Measurements from ENCODE around the gene CALM3. TPM values are rescaled to one million over a fixed set of nuclear protein-coding genes. Genes with fewer than 3 reads are reported as not detected.

Gene CALM3
- total and polyA plus RNA-seq, 2 of the 13 experiments (the other 11 are each of a cell fraction or from before 2014, with no cell fraction given), result 239 to 258 TPM

DNA sequence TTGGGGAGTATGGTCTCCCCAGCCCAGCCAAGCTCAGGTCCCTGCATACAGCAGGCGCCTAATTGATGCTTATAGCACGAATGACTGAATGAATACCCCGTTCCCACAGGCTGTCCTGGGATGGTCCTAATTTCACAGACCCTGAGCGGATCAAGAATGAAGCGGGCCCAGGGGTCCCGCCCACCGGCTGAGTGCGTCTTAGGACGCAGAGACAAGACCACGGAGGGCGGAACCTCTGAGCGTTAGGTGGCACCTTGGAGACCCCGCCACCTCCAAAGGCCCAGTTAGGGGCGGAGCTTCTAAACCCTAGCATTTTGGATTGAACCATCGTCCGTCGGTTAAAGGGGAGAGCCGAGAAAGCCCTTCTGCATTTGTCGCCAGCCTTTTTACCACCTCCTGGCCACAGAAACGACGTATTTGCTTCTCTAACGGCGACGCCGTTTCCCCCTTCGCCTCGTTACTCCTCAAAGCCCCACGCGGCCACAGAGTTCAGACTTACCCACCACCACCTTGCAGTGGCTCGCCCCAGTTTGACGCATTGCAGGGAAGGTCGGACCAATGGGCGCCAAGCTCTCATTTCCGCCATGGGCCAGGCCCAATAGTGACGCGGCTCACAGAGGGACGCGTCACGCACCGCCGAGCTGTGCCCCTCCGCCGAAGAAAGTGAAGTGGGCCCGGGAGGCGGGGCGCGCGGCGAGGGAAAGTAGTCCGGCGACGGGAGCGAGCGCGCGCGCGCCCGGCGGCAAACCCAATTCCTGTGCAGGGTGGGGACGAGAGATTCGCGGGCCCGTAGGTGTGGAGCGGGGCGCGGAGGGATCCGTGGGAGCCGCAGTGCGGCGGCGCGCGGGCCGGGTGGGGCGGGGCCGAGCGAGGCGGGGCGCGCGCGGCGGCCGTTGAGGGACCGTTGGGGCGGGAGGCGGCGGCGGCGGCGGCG lies 479 bp upstream of the CALM3 start (continued):
- TF ChIP-seq ZFP36L1 (CRISPR knock-in tag; IDR thresholded peaks at IDR 0.05) (peak; percentile 84; the same call in 1 of the 2 replicates), ZFYVE20 (CRISPR knock-in tag; IDR thresholded peaks at IDR 0.05; ENCODE audit: borderline replicate concordance, low read depth) (no peak), YY1 (IDR thresholded peaks at IDR 0.05; ENCODE audit: insufficient read depth, insufficient replicate concordance, low read depth, low read length) (peak; percentile 65), HMGA1 (CRISPR knock-in tag; conservative IDR thresholded peaks at IDR 0.05) (no peak), ZMYM2 (CRISPR knock-in tag; IDR thresholded peaks at IDR 0.05) (peak; percentile 90), ZNF484 (CRISPR knock-in tag; IDR thresholded peaks at IDR 0.05; ENCODE audit: borderline replicate concordance, low read depth) (no peak), ZNF263 (CRISPR knock-in tag; IDR thresholded peaks at IDR 0.05) (peak; percentile 26; the same call in 1 of the 2 replicates), MXI1 (IDR thresholded peaks at IDR 0.05; ENCODE audit: borderline replicate concordance, low read depth, low read length) (no peak; the same call in 2 of the 3 replicates), ZZZ3 (CRISPR knock-in tag; IDR thresholded peaks at IDR 0.05; ENCODE audit: borderline replicate concordance) (no peak; the same call in 1 of the 2 replicates), ZFP1 (CRISPR knock-in tag; IDR thresholded peaks at IDR 0.05) (no peak), NR3C1 (CRISPR knock-in tag; IDR thresholded peaks at IDR 0.05) (no peak), PHF20 (CRISPR knock-in tag; IDR thresholded peaks at IDR 0.05) (peak; percentile 78), FOSL2 (CRISPR knock-in tag; IDR thresholded peaks at IDR 0.05) (peak; percentile 73), ZNF10 (CRISPR knock-in tag; IDR thresholded peaks at IDR 0.05; ENCODE audit: borderline replicate concordance, low read depth) (no peak), SOX5 (CRISPR knock-in tag; IDR thresholded peaks at IDR 0.05; ENCODE audit: borderline replicate concordance) (peak; percentile 33; the same call in 1 of the 2 replicates), ZNF674 (CRISPR knock-in tag; IDR thresholded peaks at IDR 0.05; ENCODE audit: low read depth) (no peak), ZNF678 (CRISPR knock-in tag; IDR thresholded peaks at IDR 0.05) (no peak), MTERF4 (CRISPR knock-in tag; IDR thresholded peaks at IDR 0.05) (peak; percentile 83; the same call in 1 of the 2 replicates), ZNF136 (CRISPR knock-in tag; IDR thresholded peaks at IDR 0.05; ENCODE audit: low read depth) (no peak)
- TF ChIP-seq, protein P1, sequence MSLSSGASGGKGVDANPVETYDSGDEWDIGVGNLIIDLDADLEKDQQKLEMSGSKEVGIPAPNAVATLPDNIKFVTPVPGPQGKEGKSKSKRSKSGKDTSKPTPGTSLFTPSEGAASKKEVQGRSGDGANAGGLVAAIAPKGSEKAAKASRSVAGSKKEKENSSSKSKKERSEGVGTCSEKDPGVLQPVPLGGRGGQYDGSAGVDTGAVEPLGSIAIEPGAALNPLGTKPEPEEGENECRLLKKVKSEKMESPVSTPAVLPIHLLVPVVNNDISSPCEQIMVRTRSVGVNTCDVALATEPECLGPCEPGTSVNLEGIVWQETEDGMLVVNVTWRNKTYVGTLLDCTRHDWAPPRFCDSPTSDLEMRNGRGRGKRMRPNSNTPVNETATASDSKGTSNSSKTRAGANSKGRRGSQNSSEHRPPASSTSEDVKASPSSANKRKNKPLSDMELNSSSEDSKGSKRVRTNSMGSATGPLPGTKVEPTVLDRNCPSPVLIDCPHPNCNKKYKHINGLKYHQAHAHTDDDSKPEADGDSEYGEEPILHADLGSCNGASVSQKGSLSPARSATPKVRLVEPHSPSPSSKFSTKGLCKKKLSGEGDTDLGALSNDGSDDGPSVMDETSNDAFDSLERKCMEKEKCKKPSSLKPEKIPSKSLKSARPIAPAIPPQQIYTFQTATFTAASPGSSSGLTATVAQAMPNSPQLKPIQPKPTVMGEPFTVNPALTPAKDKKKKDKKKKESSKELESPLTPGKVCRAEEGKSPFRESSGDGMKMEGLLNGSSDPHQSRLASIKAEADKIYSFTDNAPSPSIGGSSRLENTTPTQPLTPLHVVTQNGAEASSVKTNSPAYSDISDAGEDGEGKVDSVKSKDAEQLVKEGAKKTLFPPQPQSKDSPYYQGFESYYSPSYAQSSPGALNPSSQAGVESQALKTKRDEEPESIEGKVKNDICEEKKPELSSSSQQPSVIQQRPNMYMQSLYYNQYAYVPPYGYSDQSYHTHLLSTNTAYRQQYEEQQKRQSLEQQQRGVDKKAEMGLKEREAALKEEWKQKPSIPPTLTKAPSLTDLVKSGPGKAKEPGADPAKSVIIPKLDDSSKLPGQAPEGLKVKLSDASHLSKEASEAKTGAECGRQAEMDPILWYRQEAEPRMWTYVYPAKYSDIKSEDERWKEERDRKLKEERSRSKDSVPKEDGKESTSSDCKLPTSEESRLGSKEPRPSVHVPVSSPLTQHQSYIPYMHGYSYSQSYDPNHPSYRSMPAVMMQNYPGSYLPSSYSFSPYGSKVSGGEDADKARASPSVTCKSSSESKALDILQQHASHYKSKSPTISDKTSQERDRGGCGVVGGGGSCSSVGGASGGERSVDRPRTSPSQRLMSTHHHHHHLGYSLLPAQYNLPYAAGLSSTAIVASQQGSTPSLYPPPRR (CRISPR knock-in tag; IDR thresholded peaks at IDR 0.05; ENCODE audit: borderline replicate concordance), result peak; percentile 18; the same call in 1 of the 2 replicates
- TF ChIP-seq, protein P2, sequence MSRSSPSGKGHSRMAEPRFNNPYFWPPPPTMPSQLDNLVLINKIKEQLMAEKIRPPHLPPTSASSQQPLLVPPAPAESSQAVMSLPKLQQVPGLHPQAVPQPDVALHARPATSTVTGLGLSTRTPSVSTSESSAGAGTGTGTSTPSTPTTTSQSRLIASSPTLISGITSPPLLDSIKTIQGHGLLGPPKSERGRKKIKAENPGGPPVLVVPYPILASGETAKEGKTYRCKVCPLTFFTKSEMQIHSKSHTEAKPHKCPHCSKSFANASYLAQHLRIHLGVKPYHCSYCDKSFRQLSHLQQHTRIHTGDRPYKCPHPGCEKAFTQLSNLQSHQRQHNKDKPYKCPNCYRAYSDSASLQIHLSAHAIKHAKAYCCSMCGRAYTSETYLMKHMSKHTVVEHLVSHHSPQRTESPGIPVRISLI (CRISPR knock-in tag; IDR thresholded peaks at IDR 0.05; ENCODE audit: borderline replicate concordance), result no peak

Measured in HepG2 (cell line).